Left renal pelvis (tissue), 4 donors: ENCODE measurements around the gene PLK3. TPM values are rescaled to one million over a fixed set of nuclear protein-coding genes. Genes with fewer than 3 reads are reported as not detected.

Experiments used
- DNase-seq, 4 donors: peaks; one replicate each; pipeline ENCODE4 v3.0.0-alpha.2; 2013; ENCODE audit warnings: low read depth in 4 of 4, low spot score in 3 of 4
- polyA plus RNA-seq, 4 donors: library from polyadenylated mRNA; unstranded; fragments of 120-200 nt; gene quantifications; one replicate each; pipeline ENCODE4 v1.2.1, GENCODE V29; 2013; ENCODE audit not compliant: insufficient read length in 4 of 4

PLK3 gene
- polyA plus RNA-seq, 4 donors = 5.9 to 16.1 (median 7.3) TPM

DNA sequence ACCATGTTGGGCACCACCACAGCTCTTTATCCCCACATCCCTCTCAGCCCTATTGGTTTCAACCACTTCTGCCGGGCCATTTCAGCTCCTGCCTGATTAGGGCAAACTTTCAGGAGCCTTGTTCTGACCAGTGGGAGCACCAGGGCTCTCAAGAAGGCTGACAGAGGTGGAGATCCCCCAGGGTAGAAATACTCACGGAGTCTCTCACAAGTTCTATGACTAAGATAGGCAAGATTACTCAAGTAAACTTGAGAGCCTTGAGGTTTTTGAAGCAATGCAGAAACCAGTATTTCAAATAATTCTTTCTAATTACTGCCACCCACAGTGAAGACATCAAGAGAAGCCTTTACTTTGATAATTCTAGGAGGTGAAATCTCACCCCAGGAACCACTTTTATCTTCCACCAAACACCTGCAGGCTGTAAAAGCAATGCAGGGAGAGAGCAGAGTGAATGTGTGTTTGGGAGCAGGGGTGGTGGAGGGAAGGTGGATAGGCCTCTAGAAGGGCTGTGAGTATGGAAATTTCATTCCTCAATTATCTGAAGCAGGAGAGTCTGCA is 49.5 kb downstream of the PLK3 start:
- no peak for DNase-seq

DNA sequence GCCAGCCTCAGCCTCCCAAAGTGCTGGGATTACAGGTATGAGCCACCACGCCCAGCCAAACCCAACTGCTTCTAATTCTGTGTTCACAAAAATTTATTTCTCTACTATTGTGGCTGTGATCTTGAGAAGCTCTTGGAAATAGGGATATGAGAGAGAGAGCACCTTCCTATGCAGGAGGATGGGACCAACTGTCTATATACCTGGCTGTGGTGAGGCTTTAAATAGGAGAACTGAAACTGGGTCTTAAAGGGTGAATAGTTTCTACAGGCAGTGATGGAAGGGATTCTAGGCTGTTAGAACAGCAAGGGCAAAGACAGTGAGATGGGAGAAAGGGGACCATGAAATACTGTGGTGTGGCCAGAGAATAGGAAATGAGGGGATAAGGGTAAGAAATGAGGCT is 51.1 kb downstream of the PLK3 start:
- no peak for DNase-seq

DNA sequence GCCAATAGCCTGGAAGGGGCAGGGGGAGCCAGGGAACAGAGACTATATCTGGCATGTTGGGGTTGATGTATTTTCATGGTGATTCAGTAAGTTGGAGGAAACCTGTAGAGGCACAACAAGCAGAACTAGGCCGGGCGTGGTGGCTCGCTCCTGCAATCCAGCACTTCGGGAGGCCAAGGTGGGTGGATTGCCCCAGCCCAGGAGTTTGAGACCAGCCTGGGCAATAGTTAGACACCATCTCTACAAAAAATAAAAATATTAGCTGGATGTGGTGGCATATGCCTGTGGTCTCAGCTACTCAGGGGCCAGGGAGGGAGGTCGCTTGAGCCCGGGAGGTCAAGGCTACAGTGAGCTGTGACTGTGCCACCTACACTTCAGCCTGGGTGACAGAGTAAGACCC is 53.0 kb downstream of the PLK3 start:
- no peak for DNase-seq

DNA sequence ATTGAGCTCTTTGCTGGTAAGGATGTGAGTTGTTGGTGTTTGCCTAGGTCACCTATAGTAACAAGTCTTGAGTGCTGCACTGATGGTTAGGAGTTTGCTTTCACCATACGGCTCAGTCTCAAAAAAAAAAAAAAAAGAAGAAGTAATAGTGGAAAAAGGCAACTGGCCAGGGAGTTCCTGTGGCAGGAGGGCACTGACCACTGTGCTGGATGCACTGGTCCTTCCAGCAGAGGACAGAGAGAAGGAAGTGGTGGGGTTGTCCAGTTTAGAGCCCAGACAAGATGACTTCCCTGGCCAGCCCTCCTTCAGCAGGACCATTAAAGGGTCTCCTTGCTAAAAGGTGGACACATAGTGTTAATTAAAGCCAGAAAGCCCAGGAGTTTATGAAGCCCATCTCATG is 54.8 kb downstream of the PLK3 start:
- DNase-seq = no peak

Other genes starting within 250 kb of the PLK3 start
- 10 to 100 TPM in 2 of 4 donors, 1 to 10 TPM in 2; 8.0 to 13.0 (median 11.1) TPM for gene TMEM53, start 125.9 kb upstream of the PLK3 start, polyA plus RNA-seq
- gene ARMH1, start 125.7 kb upstream of the PLK3 start, polyA plus RNA-seq = 1 to 10 TPM; 1.5 to 9.6 (median 7.1) TPM
- not detected for gene RNU5D-1, start 69.2 kb upstream of the PLK3 start, polyA plus RNA-seq
- 10 to 100 TPM; 20.3 to 29.5 (median 24.4) TPM for gene KIF2C, start 60.5 kb upstream of the PLK3 start, polyA plus RNA-seq
- gene RPS8, start 24.8 kb upstream of the PLK3 start, polyA plus RNA-seq = 1,000 to 10,000 TPM; 2,208 to 2,473 (median 2,326) TPM
- 1 to 10 TPM in 1 of 4 donors, under 1 TPM in 3; 0.50 to 1.0 (median 0.69) TPM for gene BEST4, start 12.2 kb upstream of the PLK3 start, polyA plus RNA-seq
- gene DYNLT4, start 7.0 kb downstream of the PLK3 start, polyA plus RNA-seq = under 1 TPM in 1 of 4 donors, not detected in 3; 0.30 TPM
- 10 to 100 TPM in 3 of 4 donors, 1 to 10 TPM in 1; 9.5 to 19.3 (median 12.7) TPM for gene BTBD19, start 8.1 kb downstream of the PLK3 start, polyA plus RNA-seq
- 10 to 100 TPM in 1 of 4 donors, 1 to 10 TPM in 3; 4.2 to 11.6 (median 6.2) TPM for gene PTCH2, start 42.9 kb downstream of the PLK3 start, polyA plus RNA-seq
- 10 to 100 TPM; 31.6 to 37.0 (median 33.0) TPM for gene EIF2B3, start 186.2 kb downstream of the PLK3 start, polyA plus RNA-seq
- gene HECTD3, start 210.9 kb downstream of the PLK3 start, polyA plus RNA-seq = 10 to 100 TPM; 29.1 to 35.7 (median 33.2) TPM
- gene UROD, start 211.9 kb downstream of the PLK3 start, polyA plus RNA-seq = 100 to 1,000 TPM; 101 to 117 (median 104) TPM